Hepatocyte (in vitro differentiated cells): ENCODE results near the gene ITPRIPL1.

Experiments used
- EZH2phosphoT487 ChIP-seq: fragments of 200-600 bp; sonication (generic); IDR thresholded peaks from one replicate; pipeline ENCODE4 v1.6.1; 2018; ENCODE audit warnings: antibody characterized with exemption, mild to moderate bottlenecking, low read depth, moderate library complexity; ENCODE audit not compliant: unreplicated experiment, severe bottlenecking
- TF ChIP-seq, protein P1 (sequence below): fragments of 200-600 bp; sonication (generic); IDR thresholded peaks from 2 replicates; pipeline ENCODE4 v1.5.1; 2016; ENCODE audit warnings: antibody characterized with exemption, mild to moderate bottlenecking; ENCODE audit not compliant: poor library complexity

DNA sequence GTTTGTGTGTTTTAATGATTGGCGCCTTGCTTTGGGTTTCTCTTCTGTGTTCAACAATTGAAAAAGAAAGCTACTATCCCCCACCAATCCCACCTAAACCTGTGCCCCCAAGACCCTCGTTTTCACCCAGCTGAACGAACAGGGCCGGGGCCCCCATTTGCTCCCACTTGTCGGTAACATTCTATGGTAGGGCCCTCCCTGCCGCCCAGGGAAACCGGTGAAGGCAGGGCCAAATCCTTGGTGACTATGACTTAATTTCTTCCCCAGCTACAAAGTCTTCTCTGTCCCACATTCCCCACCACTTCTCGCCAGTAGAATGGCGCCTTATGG lies 19.2 kb upstream of the ITPRIPL1 start:
- TF ChIP-seq, protein P1, sequence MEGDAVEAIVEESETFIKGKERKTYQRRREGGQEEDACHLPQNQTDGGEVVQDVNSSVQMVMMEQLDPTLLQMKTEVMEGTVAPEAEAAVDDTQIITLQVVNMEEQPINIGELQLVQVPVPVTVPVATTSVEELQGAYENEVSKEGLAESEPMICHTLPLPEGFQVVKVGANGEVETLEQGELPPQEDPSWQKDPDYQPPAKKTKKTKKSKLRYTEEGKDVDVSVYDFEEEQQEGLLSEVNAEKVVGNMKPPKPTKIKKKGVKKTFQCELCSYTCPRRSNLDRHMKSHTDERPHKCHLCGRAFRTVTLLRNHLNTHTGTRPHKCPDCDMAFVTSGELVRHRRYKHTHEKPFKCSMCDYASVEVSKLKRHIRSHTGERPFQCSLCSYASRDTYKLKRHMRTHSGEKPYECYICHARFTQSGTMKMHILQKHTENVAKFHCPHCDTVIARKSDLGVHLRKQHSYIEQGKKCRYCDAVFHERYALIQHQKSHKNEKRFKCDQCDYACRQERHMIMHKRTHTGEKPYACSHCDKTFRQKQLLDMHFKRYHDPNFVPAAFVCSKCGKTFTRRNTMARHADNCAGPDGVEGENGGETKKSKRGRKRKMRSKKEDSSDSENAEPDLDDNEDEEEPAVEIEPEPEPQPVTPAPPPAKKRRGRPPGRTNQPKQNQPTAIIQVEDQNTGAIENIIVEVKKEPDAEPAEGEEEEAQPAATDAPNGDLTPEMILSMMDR, result no peak
- TF ChIP-seq EZH2phosphoT487, result no peak
